ENCODE measurements around the gene IL1B. TPM values are rescaled to one million over a fixed set of nuclear protein-coding genes. Genes with fewer than 3 reads are reported as not detected.
A peak's percentile ranks its signal among the peaks of the same experiment; 100 is the strongest.

The IL1B gene
- total and polyA plus RNA-seq, 4 experiments from 2014 or later: 0.81 to 1.3 TPM; not detected in 2

GRCh38 chr2:112828251-112828691 is 8.3 kb downstream of the IL1B start:
- peaks cover 3 to 5% of the 10 kb centered on the region in 2 donors for H3K27me3 Mint-ChIP-seq
- no peaks in the 10 kb centered on the region for H3K36me3 ChIP-seq (ENCODE audit: insufficient read depth, low read length)
- H3K36me3 Mint-ChIP-seq: no peaks in the 10 kb centered on the region
- H3K27ac Mint-ChIP-seq: no peak overlapping the region
- H3K4me1 ChIP-seq (ENCODE audit: insufficient read depth, low read length): no peaks in the 10 kb centered on the region
- H3K9me3 Mint-ChIP-seq: peaks cover 0 to 2% (median 0%) of the 10 kb centered on the region in 8 donors
- intact Hi-C loops (cut with micrococcal nuclease): no loop called here
- H3K4me3 ChIP-seq (ENCODE audit: low read length in 2 of 2): no peak overlapping the region
- H3K27me3 ChIP-seq (ENCODE audit: insufficient read depth, low read length): no peaks in the 10 kb centered on the region
- CTCF ChIA-PET (ENCODE audit: partially characterized antibody): no interaction called here
- no peak overlapping the region for H3K4me3 Mint-ChIP-seq
- no peaks in the 10 kb centered on the region for H3K4me1 Mint-ChIP-seq
- no peak for DNase-seq
- POLR2A ChIA-PET (ENCODE audit: partially characterized antibody): no interaction called here
- H3K27ac ChIP-seq (ENCODE audit: low read depth, low read length): no peak overlapping the region
- H3K9me3 ChIP-seq (ENCODE audit: control insufficient read depth in 1 of 2, low read length in 2 of 2): no peaks in the 10 kb centered on the region

GRCh38 chr2:112827604-112828185 is 8.9 kb downstream of the IL1B start:
- H3K9me3 ChIP-seq (ENCODE audit: control insufficient read depth in 1 of 2, low read length in 2 of 2): no peaks in the 10 kb centered on the region
- H3K27me3 ChIP-seq (ENCODE audit: insufficient read depth, low read length): no peaks in the 10 kb centered on the region
- no peaks in the 10 kb centered on the region for H3K4me1 ChIP-seq (ENCODE audit: insufficient read depth, low read length)
- H3K36me3 ChIP-seq (ENCODE audit: insufficient read depth, low read length): no peaks in the 10 kb centered on the region
- peaks cover 0 to 2% (median 0%) of the 10 kb centered on the region in 8 donors for H3K9me3 Mint-ChIP-seq
- ChIA-PET POLR2A (ENCODE audit: partially characterized antibody) (no interaction called here), CTCF (ENCODE audit: partially characterized antibody) (no interaction called here)
- peaks cover 3 to 5% of the 10 kb centered on the region in 2 donors for H3K27me3 Mint-ChIP-seq
- no peak overlapping the region for H3K4me3 ChIP-seq (ENCODE audit: low read length in 2 of 2)
- no peak overlapping the region for H3K27ac ChIP-seq (ENCODE audit: low read depth, low read length)
- H3K36me3 Mint-ChIP-seq: no peaks in the 10 kb centered on the region
- no peak overlapping the region for H3K4me3 Mint-ChIP-seq
- no peak for DNase-seq
- intact Hi-C loops (cut with micrococcal nuclease): no loop called here
- H3K27ac Mint-ChIP-seq: no peak overlapping the region
- peaks cover 0 to under 1% (median 0%) of the 10 kb centered on the region in 4 donors for H3K4me1 Mint-ChIP-seq

GRCh38 chr2:112827009-112827408 is 9.6 kb downstream of the IL1B start:
- H3K4me3 ChIP-seq (ENCODE audit: low read length in 2 of 2): no peak overlapping the region
- H3K36me3 ChIP-seq (ENCODE audit: insufficient read depth, low read length): no peaks in the 10 kb centered on the region
- H3K9me3 ChIP-seq (ENCODE audit: control insufficient read depth in 1 of 2, low read length in 2 of 2): no peaks in the 10 kb centered on the region
- POLR2A ChIA-PET (ENCODE audit: partially characterized antibody): no interaction called here
- intact Hi-C loops (cut with micrococcal nuclease): no loop called here
- DNase-seq: no peak
- peaks cover 0 to 2% (median 0%) of the 10 kb centered on the region in 8 donors for H3K9me3 Mint-ChIP-seq
- H3K4me3 Mint-ChIP-seq: no peak overlapping the region
- H3K36me3 Mint-ChIP-seq: no peaks in the 10 kb centered on the region
- H3K27me3 ChIP-seq (ENCODE audit: insufficient read depth, low read length): no peaks in the 10 kb centered on the region
- CTCF ChIA-PET (ENCODE audit: partially characterized antibody): no interaction called here
- peaks cover 3 to 5% of the 10 kb centered on the region in 2 donors for H3K27me3 Mint-ChIP-seq
- H3K4me1 Mint-ChIP-seq: peaks cover 3 to 7% (median 6%) of the 10 kb centered on the region in 4 donors
- H3K4me1 ChIP-seq (ENCODE audit: insufficient read depth, low read length): no peaks in the 10 kb centered on the region
- no peak overlapping the region for H3K27ac ChIP-seq (ENCODE audit: low read depth, low read length)
- H3K27ac Mint-ChIP-seq: peak overlapping the region in 1 of 7 donors; percentile 31

GRCh38 chr2:112825706-112826105 is 10.9 kb downstream of the IL1B start:
- intact Hi-C loops (cut with micrococcal nuclease): no loop called here
- H3K4me3 Mint-ChIP-seq: no peak overlapping the region
- H3K4me3 ChIP-seq (ENCODE audit: low read length in 2 of 2): no peak overlapping the region
- H3K27ac ChIP-seq (ENCODE audit: low read depth, low read length): no peak overlapping the region
- H3K36me3 ChIP-seq (ENCODE audit: insufficient read depth, low read length): no peaks in the 10 kb centered on the region
- ChIA-PET CTCF (ENCODE audit: partially characterized antibody) (no interaction called here), POLR2A (ENCODE audit: partially characterized antibody) (no interaction called here)
- H3K4me1 ChIP-seq (ENCODE audit: insufficient read depth, low read length): peaks cover 3% of the 10 kb centered on the region
- no peaks in the 10 kb centered on the region for H3K36me3 Mint-ChIP-seq
- DNase-seq: no peak
- H3K27me3 Mint-ChIP-seq: peaks cover 0 to 3% of the 10 kb centered on the region in 2 donors
- H3K9me3 Mint-ChIP-seq: peaks cover 0 to 2% (median 0%) of the 10 kb centered on the region in 8 donors
- H3K9me3 ChIP-seq (ENCODE audit: control insufficient read depth in 1 of 2, low read length in 2 of 2): no peaks in the 10 kb centered on the region
- H3K27me3 ChIP-seq (ENCODE audit: insufficient read depth, low read length): no peaks in the 10 kb centered on the region
- no peak overlapping the region for H3K27ac Mint-ChIP-seq
- peaks cover 3 to 18% (median 12%) of the 10 kb centered on the region in 4 donors for H3K4me1 Mint-ChIP-seq

GRCh38 chr2:112824694-112825085 is 11.9 kb downstream of the IL1B start:
- Mint-ChIP-seq H3K9me3 (peaks cover 0 to 2% (median 0%) of the 10 kb centered on the region in 8 donors), H3K4me1 (peaks cover 3 to 18% (median 12%) of the 10 kb centered on the region in 4 donors), H3K36me3 (no peaks in the 10 kb centered on the region), H3K27me3 (peaks cover 0 to 3% of the 10 kb centered on the region in 2 donors), H3K27ac (no peak overlapping the region), H3K4me3 (no peak overlapping the region)
- intact Hi-C loops (cut with micrococcal nuclease): no loop called here
- ChIA-PET POLR2A (ENCODE audit: partially characterized antibody) (no interaction called here), CTCF (ENCODE audit: partially characterized antibody) (no interaction called here)
- Histone ChIP-seq H3K27ac (ENCODE audit: low read depth, low read length) (no peak overlapping the region), H3K9me3 (ENCODE audit: control insufficient read depth in 1 of 2, low read length in 2 of 2) (no peaks in the 10 kb centered on the region), H3K36me3 (ENCODE audit: insufficient read depth, low read length) (no peaks in the 10 kb centered on the region), H3K27me3 (ENCODE audit: insufficient read depth, low read length) (no peaks in the 10 kb centered on the region), H3K4me3 (ENCODE audit: low read length in 2 of 2) (no peak overlapping the region), H3K4me1 (ENCODE audit: insufficient read depth, low read length) (peaks cover 3% of the 10 kb centered on the region)
- DNase-seq: no peak

GRCh38 chr2:112821682-112822081 is 14.9 kb downstream of the IL1B start:
- Mint-ChIP-seq H3K4me3 (peak overlapping the region in 1 of 8 donors; percentile 6), H3K27me3 (peaks cover 0 to 2% of the 10 kb centered on the region in 2 donors), H3K4me1 (peaks cover 3 to 18% (median 12%) of the 10 kb centered on the region in 4 donors), H3K27ac (peak overlapping the region in 1 of 7 donors; percentile 19), H3K9me3 (no peaks in the 10 kb centered on the region), H3K36me3 (no peaks in the 10 kb centered on the region)
- Histone ChIP-seq H3K4me1 (ENCODE audit: insufficient read depth, low read length) (peaks cover 3% of the 10 kb centered on the region), H3K27me3 (ENCODE audit: insufficient read depth, low read length) (no peaks in the 10 kb centered on the region), H3K36me3 (ENCODE audit: insufficient read depth, low read length) (no peaks in the 10 kb centered on the region), H3K9me3 (ENCODE audit: control insufficient read depth in 1 of 2, low read length in 2 of 2) (no peaks in the 10 kb centered on the region), H3K27ac (ENCODE audit: low read depth, low read length) (no peak overlapping the region), H3K4me3 (ENCODE audit: low read length in 2 of 2) (no peak overlapping the region)
- intact Hi-C loops (cut with micrococcal nuclease): no loop called here
- DNase-seq: no peak
- ChIA-PET POLR2A (ENCODE audit: partially characterized antibody) (no interaction called here), CTCF (ENCODE audit: partially characterized antibody) (no interaction called here)

- ChIA-PET POLR2A (ENCODE audit: partially characterized antibody) (no interaction called here), CTCF (ENCODE audit: partially characterized antibody) (no interaction called here)
- Mint-ChIP-seq H3K9me3 (no peaks in the 10 kb centered on the region), H3K4me3 (no peak overlapping the region), H3K36me3 (no peaks in the 10 kb centered on the region), H3K27ac (no peak overlapping the region), H3K4me1 (peaks cover 3 to 18% (median 12%) of the 10 kb centered on the region in 4 donors), H3K27me3 (peaks cover 0 to 2% of the 10 kb centered on the region in 2 donors)
- Histone ChIP-seq H3K9me3 (ENCODE audit: control insufficient read depth in 1 of 2, low read length in 2 of 2) (no peaks in the 10 kb centered on the region), H3K27me3 (ENCODE audit: insufficient read depth, low read length) (no peaks in the 10 kb centered on the region), H3K36me3 (ENCODE audit: insufficient read depth, low read length) (no peaks in the 10 kb centered on the region), H3K27ac (ENCODE audit: low read depth, low read length) (no peak overlapping the region), H3K4me1 (ENCODE audit: insufficient read depth, low read length) (peaks cover 3% of the 10 kb centered on the region), H3K4me3 (ENCODE audit: low read length in 2 of 2) (no peak overlapping the region)
- intact Hi-C loops (cut with micrococcal nuclease): no loop called here
- DNase-seq: peak in 1 of 5 donors; percentile 41
These were observed 15.4 kb downstream of the IL1B start for GRCh38 chr2:112821142-112821541.
